CD14-positive monocyte (primary cell): ENCODE results near the gene RHOG. TPM values are rescaled to one million over a fixed set of nuclear protein-coding genes. Genes with fewer than 3 reads are reported as not detected.
A peak's percentile ranks its signal among the peaks of the same experiment; 100 is the strongest.

Source experiments
- DNase-seq, 3 donors: peaks; one replicate each; pipeline ENCODE4 v3.0.0-alpha.2; 2011 to 2022
- H2AFZ ChIP-seq: 2 replicates; pipeline ENCODE4 v1.6.0; 2012; ENCODE audit warnings: mild to moderate bottlenecking, low read depth, low read length, inconsistent platforms; ENCODE audit not compliant: insufficient read depth, poor library complexity, severe bottlenecking
- H3K27ac ChIP-seq, 2 donors: 1 replicate in 1 of 2; 2 replicates in 1 of 2; pipeline ENCODE4 v1.5.1; 2012 to 2013; ENCODE audit warnings: low read length in 2 of 2, control low read depth in 1 of 2, inconsistent platforms in 1 of 2, low read depth in 1 of 2, mild to moderate bottlenecking in 1 of 2
- H3K27me3 ChIP-seq, 2 donors: one replicate each; pipeline versions ENCODE4 v1.6.0 to v1.6.1; 2011 to 2013; ENCODE audit warnings: low read length in 2 of 2; ENCODE audit not compliant: control insufficient read depth in 2 of 2, insufficient read depth in 2 of 2
- H3K36me3 ChIP-seq, 2 donors: replicated peaks in 1 of 2; 1 replicate in 1 of 2; 2 replicates in 1 of 2; pipeline versions ENCODE4 v1.5.1 to v1.6.1; 2012 to 2013; ENCODE audit warnings: low read length in 2 of 2, control low read depth in 1 of 2, inconsistent platforms in 1 of 2, mild to moderate bottlenecking in 1 of 2; ENCODE audit not compliant: insufficient read depth in 2 of 2, control insufficient read depth in 1 of 2
- H3K4me1 ChIP-seq, 2 donors: 1 replicate in 1 of 2; 2 replicates in 1 of 2; pipeline versions ENCODE4 v1.5.1 to v1.6.1; 2012 to 2013; ENCODE audit warnings: low read length in 2 of 2, control low read depth in 1 of 2, inconsistent platforms in 1 of 2, mild to moderate bottlenecking in 1 of 2, moderate library complexity in 1 of 2; ENCODE audit not compliant: insufficient read depth in 2 of 2, control insufficient read depth in 1 of 2
- H3K4me2 ChIP-seq: replicated peaks from 2 replicates; pipeline ENCODE3; 2012; ENCODE audit warnings: low read length, moderate library complexity, mild to moderate bottlenecking; ENCODE audit not compliant: poor library complexity, severe bottlenecking; ENCODE audit errors: extremely low read depth
- H3K4me3 ChIP-seq, 3 experiments: fragments of 200-600 bp in 1 of 3; sonication (generic) in 1 of 3; replicated peaks in 1 of 3; 1 replicate in 2 of 3; 2 replicates in 1 of 3; pipeline ENCODE4 v1.5.1; 2011 to 2013; ENCODE audit warnings: low read length in 3 of 3, mild to moderate bottlenecking in 3 of 3, control low read depth in 2 of 3, low read depth in 2 of 3, inconsistent platforms in 1 of 3, moderate library complexity in 1 of 3
- H3K79me2 ChIP-seq: 2 replicates; pipeline ENCODE4 v1.6.0; 2012; ENCODE audit warnings: mild to moderate bottlenecking, control low read depth, inconsistent platforms, low read length, moderate library complexity; ENCODE audit not compliant: insufficient read depth
- H3K9ac ChIP-seq: 2 replicates; pipeline ENCODE4 v1.6.0; 2017; ENCODE audit warnings: low read length, mild to moderate bottlenecking; ENCODE audit not compliant: insufficient read depth, poor library complexity, severe bottlenecking
- H3K9me3 ChIP-seq, 2 donors: replicated peaks in 1 of 2; 1 replicate in 1 of 2; 2 replicates in 1 of 2; pipeline versions ENCODE4 v1.5.1 to v1.6.1; 2012 to 2013; ENCODE audit warnings: low read length in 2 of 2, control low read depth in 1 of 2; ENCODE audit not compliant: control insufficient read depth in 1 of 2, insufficient read depth in 1 of 2
- H4K20me1 ChIP-seq: 2 replicates; pipeline ENCODE4 v1.6.0; 2012; ENCODE audit warnings: mild to moderate bottlenecking, low read length, control low read depth, moderate library complexity; ENCODE audit not compliant: insufficient read depth
- H3K27ac Mint-ChIP-seq, 7 donors: one replicate each; pipeline ENCODE4 v1.8.0; 2020; ENCODE audit warnings: mild to moderate bottlenecking in 7 of 7, mixed read lengths in 7 of 7, moderate library complexity in 6 of 7, inconsistent platforms in 2 of 7
- H3K27me3 Mint-ChIP-seq, 3 donors: one replicate each; pipeline ENCODE4 v1.8.0; 2021 to 2022; ENCODE audit warnings: low read depth in 3 of 3, mild to moderate bottlenecking in 3 of 3, mixed read lengths in 3 of 3, moderate library complexity in 3 of 3, inconsistent platforms in 1 of 3
- H3K36me3 Mint-ChIP-seq, 2 donors: one replicate each; pipeline ENCODE4 v1.8.0; 2020; ENCODE audit warnings: mixed read lengths in 2 of 2, inconsistent platforms in 1 of 2, mild to moderate bottlenecking in 1 of 2
- H3K4me1 Mint-ChIP-seq: one replicate; pipeline ENCODE4 v1.8.0; 2020; ENCODE audit warnings: mild to moderate bottlenecking, mixed read lengths
- H3K4me3 Mint-ChIP-seq, 2 donors: one replicate each; pipeline ENCODE4 v1.8.0; 2020; ENCODE audit warnings: mild to moderate bottlenecking in 2 of 2, mixed read lengths in 2 of 2, moderate library complexity in 1 of 2
- H3K9me3 Mint-ChIP-seq, 7 donors: one replicate each; pipeline ENCODE4 v1.8.0; 2020 to 2022; ENCODE audit warnings: mixed read lengths in 7 of 7, mild to moderate bottlenecking in 6 of 7, moderate library complexity in 6 of 7, inconsistent platforms in 2 of 7
- CTCF ChIP-seq: fragments of 200-600 bp; IDR thresholded peaks from one replicate; pipeline ENCODE4 v1.8.0; 2022; ENCODE audit warnings: antibody characterized with exemption, mild to moderate bottlenecking
- WGBS: methylation state at CpG from one replicate; pipeline ENCODE4 v1.1.5; 2013; ENCODE audit warnings: missing lambda C conversion rate; ENCODE audit not compliant: insufficient coverage; 5-methylcytosine and 5-hydroxymethylcytosine counted together
- intact Hi-C, 2 donors: fragments of 100-400 bp; cut with micrococcal nuclease; formaldehyde crosslinking; loops; one replicate each; pipeline versions ENCODE4 v1.15.0 to v1.15.1; 2023
- polyA plus RNA-seq, 3 donors: library from polyadenylated mRNA; depleted of rRNA in 1 of 3; unstranded in 2 of 3; stranded (reverse) in 1 of 3; fragments of 300-500 nt in 2 of 3; fragments of >200 nt in 1 of 3; fragmentation: Illumina TruSeq in 2 of 3; gene quantifications; 1 replicate in 2 of 3; 2 replicates in 1 of 3; pipeline ENCODE4 v1.2.3, GENCODE V29; 2012 to 2021

RHOG gene
- polyA plus RNA-seq, 3 donors = 315 to 505 (median 458) TPM

- intact Hi-C loops = loop anchor here in 1 of 2 donors (10.0 kb wide), 1 partner anchor 62 kb away; no protein-coding TSS in a partner anchor
- no peak overlapping the region for H3K4me2 ChIP-seq
These were observed 53.9 kb downstream of the RHOG start for GRCh38 chr11:3786781-3787428.

GRCh38 chr11:3783611-3784010 is 57.1 kb downstream of the RHOG start:
- H3K36me3 ChIP-seq = peaks cover 20 to 33% of the 10 kb centered on the region in 2 donors
- Mint-ChIP-seq H3K36me3 (peaks cover 24 to 43% of the 10 kb centered on the region in 2 donors), H3K27ac (peak overlapping the region in 6 of 7 donors; percentile 19 to 92 (median 80)), H3K9me3 (no peaks in the 10 kb centered on the region), H3K27me3 (no peaks in the 10 kb centered on the region), H3K4me3 (no peak overlapping the region), H3K4me1 (peaks cover 60% of the 10 kb centered on the region)
- no peaks in the 10 kb centered on the region for H3K27me3 ChIP-seq
- H4K20me1 ChIP-seq = peaks cover 61% of the 10 kb centered on the region
- peaks cover 96% of the 10 kb centered on the region for H3K79me2 ChIP-seq
- no peak overlapping the region for H3K4me3 ChIP-seq
- no peak overlapping the region for H2AFZ ChIP-seq
- peaks cover 52 to 66% of the 10 kb centered on the region in 2 donors for H3K4me1 ChIP-seq
- peak overlapping the region in 1 of 2 donors; percentile 88 for H3K27ac ChIP-seq
- WGBS = 60% methylated on average over 2 of the region's 4 CpGs
- no peak overlapping the region for H3K4me2 ChIP-seq
- H3K9me3 ChIP-seq = no peaks in the 10 kb centered on the region
- intact Hi-C loops = loop anchor here in 1 of 2 donors (10.0 kb wide), 1 partner anchor 59 kb away; no protein-coding TSS in a partner anchor
- no peak for DNase-seq
- TF ChIP-seq CTCF = no peak
- no peak overlapping the region for H3K9ac ChIP-seq

More at GRCh38 chr11:3786781-3787428, 53.9 kb downstream of the RHOG start:
- H3K4me3 ChIP-seq = no peak overlapping the region
- Mint-ChIP-seq H3K9me3 (no peaks in the 10 kb centered on the region), H3K36me3 (peaks cover 10 to 33% of the 10 kb centered on the region in 2 donors), H3K27me3 (no peaks in the 10 kb centered on the region), H3K27ac (peak overlapping the region; percentile 73 to 94 (median 91)), H3K4me3 (peak overlapping the region in 1 of 2 donors; percentile 76), H3K4me1 (peaks cover 61% of the 10 kb centered on the region)
- H3K79me2 ChIP-seq = peaks cover 100% of the 10 kb centered on the region
- H2AFZ ChIP-seq = no peak overlapping the region
- no peaks in the 10 kb centered on the region for H3K9me3 ChIP-seq
- 90% methylated on average over 4 of the region's 8 CpGs for WGBS
- peaks cover 44 to 66% of the 10 kb centered on the region in 2 donors for H3K4me1 ChIP-seq
- H3K27me3 ChIP-seq = no peaks in the 10 kb centered on the region
- peaks cover 6 to 25% of the 10 kb centered on the region in 2 donors for H3K36me3 ChIP-seq
- H4K20me1 ChIP-seq = peaks cover 69% of the 10 kb centered on the region
- peak overlapping the region; percentile 35 to 61 for H3K27ac ChIP-seq
- DNase-seq = no peak
- H3K9ac ChIP-seq = no peak overlapping the region
- TF ChIP-seq CTCF = no peak
